GM12874 (cell line): Measurements from ENCODE around the gene UGT1A10.
"Not testable (repeated sequence)": the region's sequence is repeated elsewhere in the genome, so short reads cannot be mapped to it uniquely, and the experiment has no call there.

ENCODE experiments used
- TF ChIP-seq, protein P1 (sequence below): IDR thresholded peaks from 2 replicates; pipeline ENCODE4 v1.5.1; 2011; ENCODE audit warnings: low read depth, mild to moderate bottlenecking, control low read depth, low read length, moderate library complexity; ENCODE audit not compliant: insufficient read depth

The UGT1A10 gene

GRCh38 chr2:233604826-233605225 lies 31.4 kb upstream of the UGT1A10 start:
- TF ChIP-seq, protein P1, sequence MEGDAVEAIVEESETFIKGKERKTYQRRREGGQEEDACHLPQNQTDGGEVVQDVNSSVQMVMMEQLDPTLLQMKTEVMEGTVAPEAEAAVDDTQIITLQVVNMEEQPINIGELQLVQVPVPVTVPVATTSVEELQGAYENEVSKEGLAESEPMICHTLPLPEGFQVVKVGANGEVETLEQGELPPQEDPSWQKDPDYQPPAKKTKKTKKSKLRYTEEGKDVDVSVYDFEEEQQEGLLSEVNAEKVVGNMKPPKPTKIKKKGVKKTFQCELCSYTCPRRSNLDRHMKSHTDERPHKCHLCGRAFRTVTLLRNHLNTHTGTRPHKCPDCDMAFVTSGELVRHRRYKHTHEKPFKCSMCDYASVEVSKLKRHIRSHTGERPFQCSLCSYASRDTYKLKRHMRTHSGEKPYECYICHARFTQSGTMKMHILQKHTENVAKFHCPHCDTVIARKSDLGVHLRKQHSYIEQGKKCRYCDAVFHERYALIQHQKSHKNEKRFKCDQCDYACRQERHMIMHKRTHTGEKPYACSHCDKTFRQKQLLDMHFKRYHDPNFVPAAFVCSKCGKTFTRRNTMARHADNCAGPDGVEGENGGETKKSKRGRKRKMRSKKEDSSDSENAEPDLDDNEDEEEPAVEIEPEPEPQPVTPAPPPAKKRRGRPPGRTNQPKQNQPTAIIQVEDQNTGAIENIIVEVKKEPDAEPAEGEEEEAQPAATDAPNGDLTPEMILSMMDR = no peak

GRCh38 chr2:233605680-233606079 lies 30.6 kb upstream of the UGT1A10 start:
- TF ChIP-seq, protein P1 = no peak

GRCh38 chr2:233611284-233611683 lies 25.0 kb upstream of the UGT1A10 start:
- TF ChIP-seq, protein P1 = no peak

- TF ChIP-seq, protein P1 = not testable (repeated sequence)
Observed at GRCh38 chr2:233617476-233617875, 18.8 kb upstream of the UGT1A10 start, which contains the start of gene UGT1A8. TSS of gene UGT1A8 (plus strand) at chr2:233617633. CDS start at chr2:233617708, 75 bp downstream.

DNA sequence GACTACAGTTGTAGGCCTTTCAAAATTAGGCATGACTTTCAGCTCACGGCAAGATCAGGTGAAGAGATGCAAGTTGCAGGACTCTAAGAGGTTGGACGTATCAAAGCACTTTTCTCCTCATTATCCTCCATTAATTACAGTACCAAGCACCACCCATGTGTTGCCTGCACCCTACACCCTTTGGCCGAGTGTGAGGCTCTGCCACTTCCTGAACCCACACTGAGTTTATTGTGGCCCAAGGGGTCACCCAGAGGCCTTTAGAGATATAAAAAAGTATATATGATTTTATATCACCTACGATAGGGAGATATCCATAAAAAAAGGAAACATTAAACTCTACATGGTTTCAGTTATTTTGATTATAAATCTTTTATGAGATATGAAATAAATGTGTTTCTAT lies 16.0 kb upstream of the UGT1A10 start:
- TF ChIP-seq, protein P1 = no peak

DNA sequence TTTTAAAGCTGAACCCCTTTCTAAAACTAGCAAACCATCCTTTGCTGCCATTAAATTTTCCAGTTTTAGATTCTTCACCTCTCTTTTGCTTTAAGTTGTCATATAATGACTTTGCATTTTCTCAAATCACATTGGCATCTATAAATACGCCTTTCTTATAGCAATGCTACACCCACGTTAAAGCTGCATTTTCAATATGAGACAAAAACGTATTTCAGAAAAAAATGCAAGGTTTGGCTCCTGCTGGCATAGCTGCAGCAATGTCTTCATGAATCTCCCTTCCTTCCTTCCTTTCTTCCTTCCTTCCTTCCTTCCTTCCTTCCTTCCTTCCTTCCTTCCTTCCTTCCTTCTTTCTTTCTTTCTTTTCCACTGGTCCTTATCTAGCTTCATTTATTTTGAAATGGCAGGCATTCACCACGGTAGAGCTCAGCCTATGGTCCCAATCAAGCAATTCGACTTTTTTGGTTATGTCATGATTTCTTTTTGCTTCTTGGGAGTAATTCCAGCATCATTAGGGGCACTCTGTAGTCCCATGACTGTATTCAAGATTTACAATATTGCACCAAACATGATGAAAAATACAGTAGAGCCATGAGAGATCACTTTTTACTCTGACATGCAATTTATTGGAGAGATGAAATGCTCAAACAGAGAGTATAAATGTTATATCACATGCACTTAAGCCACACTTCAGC lies 8.8 kb upstream of the UGT1A10 start:
- TF ChIP-seq, protein P1 = no peak

DNA sequence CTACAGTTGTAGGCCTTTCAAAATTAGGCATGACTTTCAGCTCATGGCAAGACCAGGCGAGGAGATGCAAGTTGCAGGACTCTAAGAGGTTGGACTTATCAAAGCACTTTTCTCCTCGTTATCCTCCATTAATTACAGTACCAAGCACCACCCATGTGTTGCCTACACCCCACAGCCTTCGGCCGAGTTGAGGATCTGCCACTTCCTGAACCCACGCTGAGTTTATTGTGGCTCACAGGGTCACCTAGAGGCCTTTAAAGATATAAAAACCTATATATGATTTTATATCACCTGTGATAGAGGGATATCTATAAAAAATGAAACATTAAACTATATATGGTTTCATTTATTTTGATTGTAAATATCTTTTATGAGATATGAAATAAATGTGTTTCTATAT lies 2.6 kb downstream of the UGT1A10 start:
- TF ChIP-seq, protein P1 = no peak
